Bladder microvascular endothelial cell (primary cell): ENCODE results near the gene PADI6. TPM values are rescaled to one million over a fixed set of nuclear protein-coding genes. Genes with fewer than 3 reads are reported as not detected.

Source experiments
- total RNA-seq: library from RNA; depleted of rRNA; stranded (reverse); fragments of >200 nt; gene quantifications from 2 replicates; pipeline ENCODE4 v1.2.3, GENCODE V29; 2014

Gene PADI6
- total RNA-seq, result not detected in 2 replicates

GRCh38 chr1:17371896-17372295, at the start of gene PADI6:
Gene PADI6 (plus strand): TSS chr1:17372196. CDS start chr1:17372246, 50 bp downstream.

GRCh38 chr1:17439250-17440073, 67.5 kb downstream of the PADI6 start, which contains the start of gene RCC2:
Gene RCC2 (minus strand): TSS chr1:17439677. CDS start chr1:17438514, 1,163 bp downstream.

Other genes with a start within 250 kb of the PADI6 start
- under 0.01 TPM in 2 replicates for gene PADI1, start 167.1 kb upstream of the PADI6 start, total RNA-seq
- not detected in 2 replicates for gene PADI3, start 123.1 kb upstream of the PADI6 start, total RNA-seq
- gene PADI4, start 64.0 kb upstream of the PADI6 start, total RNA-seq, result not detected in 2 replicates
- 58.8 and 87.2 TPM in 2 replicates for gene RCC2, start 67.5 kb downstream of the PADI6 start, total RNA-seq
- gene ARHGEF10L, start 167.5 kb downstream of the PADI6 start, total RNA-seq, result 0.32 and 1.2 TPM in 2 replicates